Uterus (tissue), 2 donors: ENCODE measurements around the gene PDE4B.

ENCODE experiments used
- CTCF ChIP-seq, 4 experiments: fragments of 200-600 bp in 2 of 4; fragments of 450-650 bp in 2 of 4; sonication (generic) in 2 of 4; IDR thresholded peaks; one replicate each; pipeline ENCODE4 v1.5.1; 2016 to 2019; ENCODE audit warnings: antibody characterized with exemption in 4 of 4, mild to moderate bottlenecking in 2 of 4, moderate library complexity in 1 of 4
- POLR2A ChIP-seq, 2 donors: fragments of 450-650 bp; IDR thresholded peaks; one replicate each; pipeline ENCODE4 v1.6.1; 2016; ENCODE audit warnings: antibody characterized with exemption in 2 of 2, mild to moderate bottlenecking in 1 of 2, moderate library complexity in 1 of 2

- TF ChIP-seq CTCF (IDR thresholded peaks at IDR 0.05): no peak
- no peak for TF ChIP-seq POLR2A (IDR thresholded peaks at IDR 0.05)
These were observed 623.6 kb downstream of the PDE4B start for GRCh38 chr1:66416295-66416694.
